T1000 (cell line): ENCODE results near the gene GFER.
A peak's percentile ranks its signal among the peaks of the same experiment; 100 is the strongest.
"Not testable (repeated sequence)": the region's sequence is repeated elsewhere in the genome, so short reads cannot be mapped to it uniquely, and the experiment has no call there.

Experiments
- DNase-seq: peaks from one replicate; lab custom pipeline; 2025; ENCODE audit warnings: mixed read lengths; lab: John Stamatoyannopoulos, UW

Gene GFER

GRCh38 chr16:1983544-1984346 lies at the start of gene GFER:
Gene GFER (plus strand): TSS chr16:1984193. CDS start chr16:1984219, 26 bp downstream.
- peak; percentile 94 for DNase-seq

- DNase-seq, result no peak
Observed at GRCh38 chr16:1936945-1937479, 47.0 kb upstream of the GFER start.

- DNase-seq, result no peak
Observed at GRCh38 chr16:1938316-1938715, 45.7 kb upstream of the GFER start.

- DNase-seq, result no peak
Observed at GRCh38 chr16:1938910-1939309, 45.1 kb upstream of the GFER start.

- not testable (repeated sequence) for DNase-seq
Observed at GRCh38 chr16:1939833-1940232, 44.2 kb upstream of the GFER start.

- no peak for DNase-seq
Observed at GRCh38 chr16:1940273-1941161, 43.5 kb upstream of the GFER start.

GRCh38 chr16:1941162-1942046 lies 42.6 kb upstream of the GFER start:
- DNase-seq, result no peak

- no peak for DNase-seq
Observed at GRCh38 chr16:1942047-1942809, 41.8 kb upstream of the GFER start.

- DNase-seq, result peak; percentile 99
Observed at GRCh38 chr16:1942810-1943726, 40.9 kb upstream of the GFER start, which contains the start of gene MSRB1. Gene MSRB1 (minus strand): TSS chr16:1943199. CDS start chr16:1943156, 43 bp downstream.

- DNase-seq, result no peak
Observed at GRCh38 chr16:1944612-1945199, 39.3 kb upstream of the GFER start.

GRCh38 chr16:1945559-1946391 lies 38.2 kb upstream of the GFER start:
- no peak for DNase-seq

GRCh38 chr16:1946495-1947368 lies 37.3 kb upstream of the GFER start:
- no peak for DNase-seq

GRCh38 chr16:1947369-1947670 lies 36.7 kb upstream of the GFER start:
- no peak for DNase-seq

GRCh38 chr16:1949507-1949906 lies 34.5 kb upstream of the GFER start:
- no peak for DNase-seq

GRCh38 chr16:1950047-1950446 lies 33.9 kb upstream of the GFER start:
- no peak for DNase-seq

- no peak for DNase-seq
Observed at GRCh38 chr16:1950559-1950958, 33.4 kb upstream of the GFER start.

- DNase-seq, result no peak
Observed at GRCh38 chr16:1953734-1954133, 30.3 kb upstream of the GFER start.
